Parathyroid adenoma (tissue), 2 donors: ENCODE measurements around the gene SERINC5.
A peak's percentile ranks its signal among the peaks of the same experiment; 100 is the strongest.

ENCODE experiments used
- H2AFZ ChIP-seq: fragments of 300-600 bp; sonication (generic); one replicate; pipeline ENCODE4 v1.7.0; 2017; ENCODE audit warnings: antibody characterized with exemption, mild to moderate bottlenecking
- H3K27ac ChIP-seq: fragments of 300-600 bp; sonication (generic); one replicate; pipeline ENCODE4 v1.7.0; 2017
- H3K27me3 ChIP-seq: fragments of 300-600 bp; sonication (generic); one replicate; pipeline ENCODE4 v1.7.0; 2017; ENCODE audit warnings: low read length; ENCODE audit not compliant: control insufficient read depth, insufficient read depth
- H3K36me3 ChIP-seq: fragments of 300-600 bp; sonication (generic); one replicate; pipeline ENCODE4 v1.7.0; 2017; ENCODE audit warnings: low read length; ENCODE audit not compliant: control insufficient read depth, insufficient read depth
- H3K4me1 ChIP-seq: fragments of 300-600 bp; sonication (generic); one replicate; pipeline ENCODE4 v1.7.0; 2017; ENCODE audit warnings: control low read depth
- H3K4me2 ChIP-seq: fragments of 300-600 bp; sonication (generic); one replicate; pipeline ENCODE4 v1.7.0; 2017; ENCODE audit warnings: low read length
- H3K4me3 ChIP-seq: fragments of 300-600 bp; sonication (generic); one replicate; pipeline ENCODE4 v1.7.0; 2017; ENCODE audit warnings: low read depth, low read length
- H3K79me2 ChIP-seq: fragments of 300-600 bp; sonication (generic); one replicate; pipeline ENCODE4 v1.7.0; 2017; ENCODE audit warnings: control low read depth
- H3K9ac ChIP-seq: fragments of 300-600 bp; sonication (generic); one replicate; pipeline ENCODE4 v1.7.0; 2017; ENCODE audit warnings: mild to moderate bottlenecking
- H3K9me3 ChIP-seq: fragments of 300-600 bp; sonication (generic); one replicate; pipeline ENCODE4 v1.7.0; 2017; ENCODE audit warnings: low read length; ENCODE audit not compliant: control insufficient read depth
- CTCF ChIP-seq: fragments of 300-600 bp; sonication (generic); IDR thresholded peaks from one replicate; pipeline ENCODE4 v1.7.0; 2017; ENCODE audit warnings: antibody characterized with exemption, mild to moderate bottlenecking
- donor health status: primary hyperparathyroidism.

Gene SERINC5

GRCh38 chr5:80143491-80143890 lies 112.4 kb downstream of the SERINC5 start:
- Histone ChIP-seq H2AFZ (no peak overlapping the region), H3K36me3 (no peaks in the 10 kb centered on the region), H3K27me3 (no peaks in the 10 kb centered on the region), H3K9ac (no peak overlapping the region), H3K4me1 (no peaks in the 10 kb centered on the region), H3K9me3 (no peaks in the 10 kb centered on the region), H3K4me3 (no peak overlapping the region), H3K79me2 (no peaks in the 10 kb centered on the region), H3K4me2 (no peak overlapping the region), H3K27ac (no peak overlapping the region)
- TF ChIP-seq CTCF, result no peak

GRCh38 chr5:80142996-80143395 lies 112.9 kb downstream of the SERINC5 start:
- Histone ChIP-seq H3K4me3 (no peak overlapping the region), H3K9me3 (no peaks in the 10 kb centered on the region), H2AFZ (no peak overlapping the region), H3K4me1 (no peaks in the 10 kb centered on the region), H3K4me2 (no peak overlapping the region), H3K9ac (no peak overlapping the region), H3K27ac (no peak overlapping the region), H3K79me2 (no peaks in the 10 kb centered on the region), H3K36me3 (no peaks in the 10 kb centered on the region), H3K27me3 (no peaks in the 10 kb centered on the region)
- TF ChIP-seq CTCF, result no peak

- no peaks in the 10 kb centered on the region for H3K4me1 ChIP-seq
- H3K9me3 ChIP-seq, result no peaks in the 10 kb centered on the region
- no peak overlapping the region for H3K9ac ChIP-seq
- no peak overlapping the region for H2AFZ ChIP-seq
- no peak overlapping the region for H3K4me2 ChIP-seq
- no peak for TF ChIP-seq CTCF
- no peaks in the 10 kb centered on the region for H3K79me2 ChIP-seq
- H3K27ac ChIP-seq, result peak overlapping the region; percentile 29
- H3K27me3 ChIP-seq, result no peaks in the 10 kb centered on the region
- H3K36me3 ChIP-seq, result no peaks in the 10 kb centered on the region
- no peak overlapping the region for H3K4me3 ChIP-seq
Measured at GRCh38 chr5:80141681-80142080, 114.2 kb downstream of the SERINC5 start.

- H3K27ac ChIP-seq, result peak overlapping the region; percentile 29
- no peaks in the 10 kb centered on the region for H3K4me1 ChIP-seq
- H3K9ac ChIP-seq, result no peak overlapping the region
- no peaks in the 10 kb centered on the region for H3K79me2 ChIP-seq
- no peak for TF ChIP-seq CTCF
- H3K36me3 ChIP-seq, result no peaks in the 10 kb centered on the region
- H3K4me3 ChIP-seq, result no peak overlapping the region
- H3K4me2 ChIP-seq, result no peak overlapping the region
- no peak overlapping the region for H2AFZ ChIP-seq
- no peaks in the 10 kb centered on the region for H3K9me3 ChIP-seq
- H3K27me3 ChIP-seq, result no peaks in the 10 kb centered on the region
Measured at GRCh38 chr5:80141147-80141671, 114.6 kb downstream of the SERINC5 start.

GRCh38 chr5:80140496-80140895 lies 115.4 kb downstream of the SERINC5 start:
- Histone ChIP-seq H2AFZ (no peak overlapping the region), H3K9me3 (no peaks in the 10 kb centered on the region), H3K27me3 (no peaks in the 10 kb centered on the region), H3K4me3 (no peak overlapping the region), H3K36me3 (no peaks in the 10 kb centered on the region), H3K9ac (no peak overlapping the region), H3K27ac (no peak overlapping the region), H3K4me2 (no peak overlapping the region), H3K79me2 (no peaks in the 10 kb centered on the region), H3K4me1 (no peaks in the 10 kb centered on the region)
- TF ChIP-seq CTCF, result no peak
